Osteoblast (primary cell): ENCODE data around the gene RTF1. TPM values are rescaled to one million over a fixed set of nuclear protein-coding genes. Genes with fewer than 3 reads are reported as not detected.

Experiments
- DNase-seq: peaks from one replicate; pipeline ENCODE4 v3.0.0; 2011; ENCODE audit warnings: low spot score, mixed read lengths; ENCODE audit not compliant: insufficient read length; ENCODE audit errors: missing footprints
- H2AFZ ChIP-seq: 2 replicates; pipeline ENCODE4 v1.6.0; 2011; ENCODE audit warnings: mild to moderate bottlenecking, low read length
- H3K27ac ChIP-seq: 2 replicates; pipeline ENCODE4 v1.5.1; 2011; ENCODE audit warnings: mild to moderate bottlenecking, low read depth, low read length, moderate library complexity
- H3K27me3 ChIP-seq: 2 replicates; pipeline ENCODE4 v1.6.0; 2012; ENCODE audit warnings: mild to moderate bottlenecking, control low read depth, inconsistent platforms, low read length, moderate library complexity; ENCODE audit not compliant: insufficient read depth
- H3K36me3 ChIP-seq: 2 replicates; pipeline ENCODE4 v1.5.1; 2011; ENCODE audit warnings: mild to moderate bottlenecking, low read length, control low read depth, moderate library complexity; ENCODE audit not compliant: insufficient read depth
- H3K4me1 ChIP-seq: 2 replicates; pipeline ENCODE4 v1.5.1; 2011; ENCODE audit warnings: mild to moderate bottlenecking, low read length, control low read depth, moderate library complexity; ENCODE audit not compliant: insufficient read depth
- H3K4me2 ChIP-seq: 2 replicates; pipeline ENCODE4 v1.6.0; 2011; ENCODE audit warnings: mild to moderate bottlenecking, low read length; ENCODE audit not compliant: insufficient read depth
- H3K4me3 ChIP-seq: fragments of 200-600 bp; sonication (generic); 3 replicates; pipeline ENCODE4 v1.5.1; 2012; ENCODE audit warnings: mild to moderate bottlenecking, low read length, inconsistent platforms; ENCODE audit not compliant: insufficient read depth
- H3K79me2 ChIP-seq: 2 replicates; pipeline ENCODE4 v1.6.0; 2012; ENCODE audit warnings: mild to moderate bottlenecking, low read length, control low read depth, inconsistent platforms; ENCODE audit not compliant: insufficient read depth
- H3K9me3 ChIP-seq: 2 replicates; pipeline ENCODE4 v1.5.1; 2011; ENCODE audit warnings: low read depth, low read length, control low read depth
- H4K20me1 ChIP-seq: 2 replicates; pipeline ENCODE4 v1.6.0; 2012; ENCODE audit warnings: mild to moderate bottlenecking, low read length, control low read depth; ENCODE audit not compliant: insufficient read depth
- CTCF ChIP-seq: IDR thresholded peaks from 2 replicates; pipeline ENCODE4 v1.5.1; 2011; ENCODE audit warnings: mild to moderate bottlenecking, low read depth, low read length, moderate library complexity; ENCODE audit errors: extremely low read depth
- total RNA-seq: library from RNA; depleted of rRNA; stranded (reverse); fragments of >200 nt; gene quantifications from 2 replicates; pipeline ENCODE4 v1.2.3, GENCODE V29; 2012

The RTF1 gene
- total RNA-seq, 1 donor, result 26.1 TPM

- no peak for TF ChIP-seq CTCF
- Histone ChIP-seq H3K36me3 (no peaks in the 10 kb centered on the region), H3K4me1 (peaks cover 4% of the 10 kb centered on the region), H4K20me1 (no peaks in the 10 kb centered on the region), H3K9me3 (no peaks in the 10 kb centered on the region), H3K4me3 (peak overlapping the region; percentile 81), H3K27ac (peak overlapping the region; percentile 63), H2AFZ (peak overlapping the region; percentile 96), H3K4me2 (peak overlapping the region; percentile 91), H3K79me2 (peaks cover 13% of the 10 kb centered on the region), H3K27me3 (no peaks in the 10 kb centered on the region)
- DNase-seq, result no peak
Observed at GRCh38 chr15:41401904-41402267, 15.0 kb upstream of the RTF1 start.

- H3K4me1 ChIP-seq, result peaks cover 4% of the 10 kb centered on the region
- no peaks in the 10 kb centered on the region for H3K36me3 ChIP-seq
- no peak for TF ChIP-seq CTCF
- H2AFZ ChIP-seq, result no peak overlapping the region
- peaks cover under 1% of the 10 kb centered on the region for H3K79me2 ChIP-seq
- no peak overlapping the region for H3K4me2 ChIP-seq
- H3K9me3 ChIP-seq, result no peaks in the 10 kb centered on the region
- no peak overlapping the region for H3K4me3 ChIP-seq
- H3K27me3 ChIP-seq, result no peaks in the 10 kb centered on the region
- H4K20me1 ChIP-seq, result no peaks in the 10 kb centered on the region
- DNase-seq, result peak; percentile 74
- H3K27ac ChIP-seq, result no peak overlapping the region
Observed at GRCh38 chr15:41407341-41407740, 9.6 kb upstream of the RTF1 start.

- peak; percentile 62 for DNase-seq
- no peak for TF ChIP-seq CTCF
- H3K9me3 ChIP-seq, result no peaks in the 10 kb centered on the region
- H3K4me1 ChIP-seq, result no peaks in the 10 kb centered on the region
- H3K4me2 ChIP-seq, result no peak overlapping the region
- no peak overlapping the region for H3K4me3 ChIP-seq
- H3K36me3 ChIP-seq, result no peaks in the 10 kb centered on the region
- H2AFZ ChIP-seq, result no peak overlapping the region
- H3K27ac ChIP-seq, result no peak overlapping the region
- no peaks in the 10 kb centered on the region for H3K79me2 ChIP-seq
- H4K20me1 ChIP-seq, result no peaks in the 10 kb centered on the region
- no peaks in the 10 kb centered on the region for H3K27me3 ChIP-seq
Observed at GRCh38 chr15:41408234-41408641, 8.7 kb upstream of the RTF1 start.

GRCh38 chr15:41411031-41411430 lies 5.9 kb upstream of the RTF1 start:
- Histone ChIP-seq H3K4me2 (no peak overlapping the region), H3K36me3 (no peaks in the 10 kb centered on the region), H3K27ac (no peak overlapping the region), H3K4me1 (no peaks in the 10 kb centered on the region), H2AFZ (no peak overlapping the region), H3K27me3 (no peaks in the 10 kb centered on the region), H3K9me3 (no peaks in the 10 kb centered on the region), H3K79me2 (peaks cover 5% of the 10 kb centered on the region), H4K20me1 (peaks cover 3% of the 10 kb centered on the region), H3K4me3 (no peak overlapping the region)
- DNase-seq, result no peak
- TF ChIP-seq CTCF, result no peak
